Measurements from ENCODE around the gene CLINT1. TPM values are rescaled to one million over a fixed set of nuclear protein-coding genes. Genes with fewer than 3 reads are reported as not detected.

Gene CLINT1
- total RNA-seq, 1 donor from 2014 or later, result 48.6 TPM

DNA sequence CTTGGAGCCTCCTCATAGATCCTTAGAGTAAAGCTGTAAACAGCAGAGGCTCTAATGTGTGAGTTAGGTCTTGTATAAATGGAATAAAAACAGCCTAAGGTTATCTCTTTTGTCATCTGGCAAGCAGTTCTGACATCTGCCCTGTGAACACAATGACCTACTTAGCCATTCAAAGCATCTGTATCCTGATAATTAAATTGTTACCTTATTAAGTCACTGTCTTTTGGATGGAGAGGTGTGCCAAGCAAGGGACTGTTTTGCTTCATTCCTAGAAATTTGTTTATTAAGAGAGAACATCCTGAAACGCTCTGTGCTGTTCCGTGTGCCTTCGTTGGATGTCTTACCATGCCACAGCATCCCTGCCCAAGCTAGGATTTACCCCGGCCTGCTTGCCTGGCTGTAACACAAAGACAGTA is 113.9 kb downstream of the CLINT1 start:
- peak overlapping the region; percentile 90 for H3K4me3 ChIP-seq
- intact Hi-C loops (cut with micrococcal nuclease), result no loop called here
- H3K9me3 ChIP-seq (replicated peaks), result no peaks in the 10 kb centered on the region
- peaks cover 22% of the 10 kb centered on the region for H3K4me1 ChIP-seq
- DNase-seq, result no peak
- H3K36me3 ChIP-seq, result no peaks in the 10 kb centered on the region
- TF ChIP-seq, protein P1, sequence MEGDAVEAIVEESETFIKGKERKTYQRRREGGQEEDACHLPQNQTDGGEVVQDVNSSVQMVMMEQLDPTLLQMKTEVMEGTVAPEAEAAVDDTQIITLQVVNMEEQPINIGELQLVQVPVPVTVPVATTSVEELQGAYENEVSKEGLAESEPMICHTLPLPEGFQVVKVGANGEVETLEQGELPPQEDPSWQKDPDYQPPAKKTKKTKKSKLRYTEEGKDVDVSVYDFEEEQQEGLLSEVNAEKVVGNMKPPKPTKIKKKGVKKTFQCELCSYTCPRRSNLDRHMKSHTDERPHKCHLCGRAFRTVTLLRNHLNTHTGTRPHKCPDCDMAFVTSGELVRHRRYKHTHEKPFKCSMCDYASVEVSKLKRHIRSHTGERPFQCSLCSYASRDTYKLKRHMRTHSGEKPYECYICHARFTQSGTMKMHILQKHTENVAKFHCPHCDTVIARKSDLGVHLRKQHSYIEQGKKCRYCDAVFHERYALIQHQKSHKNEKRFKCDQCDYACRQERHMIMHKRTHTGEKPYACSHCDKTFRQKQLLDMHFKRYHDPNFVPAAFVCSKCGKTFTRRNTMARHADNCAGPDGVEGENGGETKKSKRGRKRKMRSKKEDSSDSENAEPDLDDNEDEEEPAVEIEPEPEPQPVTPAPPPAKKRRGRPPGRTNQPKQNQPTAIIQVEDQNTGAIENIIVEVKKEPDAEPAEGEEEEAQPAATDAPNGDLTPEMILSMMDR (IDR thresholded peaks at IDR 0.05; ENCODE audit: borderline replicate concordance), result no peak
- no peak overlapping the region for H3K27ac ChIP-seq (replicated peaks)
- H3K27me3 ChIP-seq (ENCODE audit: low read depth), result no peaks in the 10 kb centered on the region

DNA sequence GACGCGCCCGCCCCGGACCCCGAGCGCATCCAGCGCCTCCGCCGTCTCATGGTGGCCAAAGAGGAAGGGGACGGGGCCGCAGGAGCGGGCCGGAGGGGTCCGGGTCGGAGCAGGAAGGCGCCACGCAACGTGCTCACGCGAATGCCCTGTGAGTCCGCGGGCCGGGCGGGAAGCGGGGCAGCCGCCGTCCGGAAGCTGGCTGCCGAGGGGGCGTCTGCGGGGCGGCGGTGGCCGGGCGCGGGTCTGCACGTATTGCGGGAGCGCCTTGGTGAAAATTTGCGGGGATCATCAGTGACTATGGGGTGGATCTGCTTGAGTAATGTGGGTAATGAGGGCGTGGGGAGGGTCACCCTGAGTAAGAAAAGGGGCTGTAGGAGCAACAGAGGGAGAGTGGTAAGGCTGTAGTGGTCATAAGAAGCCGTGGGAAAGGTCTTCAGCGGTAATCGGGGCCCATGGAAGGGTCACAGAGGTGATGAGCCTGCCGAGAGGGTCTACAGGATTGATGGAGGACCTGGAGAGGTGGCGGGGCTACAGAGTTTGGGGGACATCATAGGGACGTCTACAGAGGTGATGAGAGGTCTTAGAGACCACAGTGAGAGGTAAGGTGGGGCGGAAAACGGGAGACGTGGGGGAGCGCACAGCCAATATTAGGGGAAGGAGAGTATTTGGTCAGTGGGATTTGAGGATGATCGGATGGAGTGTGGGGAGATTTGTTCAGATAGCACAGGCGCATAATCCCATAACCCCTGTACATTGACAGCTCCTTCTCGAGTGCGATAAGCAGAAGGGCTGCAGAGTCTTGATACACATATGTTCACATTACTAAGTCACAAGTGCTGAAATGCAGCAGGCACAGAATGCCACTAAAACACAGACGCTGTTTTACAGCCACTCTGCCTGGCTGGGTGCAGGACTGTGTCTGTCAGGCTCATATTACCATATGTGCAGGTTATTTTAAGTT is 114.6 kb downstream of the CLINT1 start:
- H3K4me1 ChIP-seq, result peaks cover 22% of the 10 kb centered on the region
- H3K27ac ChIP-seq (replicated peaks), result no peak overlapping the region

DNA sequence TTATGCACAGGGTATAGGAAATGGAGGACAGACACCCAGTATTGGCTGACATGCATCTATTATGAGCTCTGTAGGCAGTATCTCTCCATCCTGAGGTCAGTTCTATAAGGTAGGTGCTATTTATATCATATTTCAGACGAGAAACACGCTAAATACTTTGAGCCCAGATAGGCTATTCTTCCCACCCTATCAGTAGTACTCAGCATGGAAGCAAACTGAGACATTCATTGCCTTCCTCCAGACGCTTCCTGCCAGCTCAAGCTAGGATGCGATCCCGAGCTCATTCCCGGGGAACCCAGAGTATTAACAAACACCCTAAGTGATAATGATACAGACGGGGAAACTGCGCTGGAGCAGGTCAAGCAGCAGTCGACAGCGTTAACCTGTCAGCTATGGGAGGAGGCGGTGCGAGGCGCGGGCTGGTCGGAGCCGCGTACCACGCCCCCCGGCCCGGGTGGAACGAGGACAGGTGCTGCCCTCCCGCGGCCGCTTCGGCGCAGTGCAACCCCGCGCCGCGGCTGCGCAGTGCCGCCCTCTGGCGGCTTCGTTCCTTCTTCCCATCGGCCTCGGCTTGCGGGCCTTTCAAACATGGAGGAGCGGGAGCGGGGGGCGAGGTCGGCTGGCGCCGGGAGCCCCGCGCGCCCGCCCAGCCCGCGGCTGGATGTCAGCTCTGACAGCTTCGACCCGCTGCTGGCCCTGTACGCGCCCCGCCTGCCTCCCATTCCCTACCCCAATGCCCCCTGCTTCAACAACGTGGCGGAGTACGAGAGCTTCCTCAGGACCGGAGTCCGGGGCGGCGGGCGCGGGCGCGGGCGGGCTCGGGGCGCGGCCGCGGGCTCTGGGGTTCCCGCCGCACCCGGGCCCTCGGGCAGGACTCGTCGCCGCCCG is 115.5 kb downstream of the CLINT1 start, which contains the start of gene LSM11:
Gene LSM11, plus strand, starts transcription at position 550 of the 888 bp plus-strand sequence. Its CDS starts 39 bp downstream, at position 589.
- peaks cover 9% of the 10 kb centered on the region for H3K36me3 ChIP-seq
- peak; percentile 87 for DNase-seq
- H3K27ac ChIP-seq (replicated peaks), result no peak within 1 kb of the TSS
- peak within 1 kb of the TSS; percentile 90 for H3K4me3 ChIP-seq
- H3K27me3 ChIP-seq (ENCODE audit: low read depth), result no peaks in the 10 kb centered on the region
- peaks cover 22% of the 10 kb centered on the region for H3K4me1 ChIP-seq
- intact Hi-C loops (cut with micrococcal nuclease), result no loop called here
- H3K9me3 ChIP-seq (replicated peaks), result no peaks in the 10 kb centered on the region
- TF ChIP-seq, protein P1 (IDR thresholded peaks at IDR 0.05; ENCODE audit: borderline replicate concordance), result peak; percentile 100

More for the DNA sequence above, 114.6 kb downstream of the CLINT1 start:
- H3K36me3 ChIP-seq, result peaks cover 5% of the 10 kb centered on the region
- peak overlapping the region; percentile 90 for H3K4me3 ChIP-seq
- TF ChIP-seq, protein P1 (IDR thresholded peaks at IDR 0.05; ENCODE audit: borderline replicate concordance), result no peak
- peak; percentile 23 for DNase-seq
- no peaks in the 10 kb centered on the region for H3K27me3 ChIP-seq (ENCODE audit: low read depth)
- no peaks in the 10 kb centered on the region for H3K9me3 ChIP-seq (replicated peaks)
- intact Hi-C loops (cut with micrococcal nuclease), result no loop called here

DNA sequence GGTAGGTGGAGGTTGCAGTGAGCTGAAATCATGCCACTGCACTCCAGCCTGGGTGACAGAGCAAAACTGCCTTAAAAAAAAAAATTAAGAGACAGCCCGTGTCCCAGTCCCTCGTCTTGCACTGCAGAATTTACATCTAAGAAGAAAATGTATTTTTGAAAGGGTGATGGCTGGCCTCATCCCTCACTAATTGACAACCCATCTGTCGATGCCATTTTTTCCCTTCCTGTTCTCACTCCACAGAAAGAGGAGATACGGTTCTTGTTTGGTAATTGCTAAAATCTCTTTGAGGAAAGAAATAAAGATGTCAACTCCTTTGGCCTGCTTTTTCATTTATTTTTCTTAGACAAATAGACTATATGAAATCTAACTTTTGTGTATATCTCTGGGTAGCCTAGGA is 117.8 kb downstream of the CLINT1 start:
- intact Hi-C loops (cut with micrococcal nuclease), result no loop called here
- Histone ChIP-seq H3K4me3 (no peak overlapping the region), H3K4me1 (peaks cover 22% of the 10 kb centered on the region), H3K27ac (replicated peaks) (no peak overlapping the region), H3K9me3 (replicated peaks) (no peaks in the 10 kb centered on the region), H3K27me3 (ENCODE audit: low read depth) (no peaks in the 10 kb centered on the region), H3K36me3 (peaks cover 23% of the 10 kb centered on the region)
- no peak for DNase-seq
- TF ChIP-seq, protein P1 (IDR thresholded peaks at IDR 0.05; ENCODE audit: borderline replicate concordance), result no peak

DNA sequence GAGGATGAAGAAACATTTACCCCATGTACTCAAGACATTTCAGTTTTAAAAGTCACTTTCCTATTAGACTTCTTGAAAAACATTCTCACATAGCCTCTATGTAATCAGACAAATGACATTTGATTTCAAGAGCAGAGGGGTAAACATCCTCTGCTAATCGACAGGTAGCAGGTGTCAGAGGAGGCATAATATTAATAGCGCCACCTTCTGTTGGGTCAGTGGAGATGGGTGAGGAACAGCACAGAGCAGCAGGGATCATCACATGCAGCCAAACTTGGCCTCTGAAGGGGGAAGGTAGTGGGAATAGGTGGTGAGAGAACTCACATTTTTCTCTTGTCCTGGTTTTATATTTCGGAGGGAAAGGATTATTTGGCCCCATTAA is 118.7 kb downstream of the CLINT1 start:
- TF ChIP-seq, protein P1 (IDR thresholded peaks at IDR 0.05; ENCODE audit: borderline replicate concordance), result peak; percentile 38
- no peak overlapping the region for H3K27ac ChIP-seq (replicated peaks)
- H3K9me3 ChIP-seq (replicated peaks), result no peaks in the 10 kb centered on the region
- peaks cover 20% of the 10 kb centered on the region for H3K4me1 ChIP-seq
- no peak overlapping the region for H3K4me3 ChIP-seq
- DNase-seq, result no peak
- intact Hi-C loops (cut with micrococcal nuclease), result no loop called here
- H3K27me3 ChIP-seq (ENCODE audit: low read depth), result no peaks in the 10 kb centered on the region
- peaks cover 29% of the 10 kb centered on the region for H3K36me3 ChIP-seq

Measured in left ventricle myocardium inferior (tissue), 1 donor.